GM11168 (cell line): Measurements from ENCODE around the gene PCDHA4.

Experiments
- in situ Hi-C: fragments of 300-500 bp; cut with MboI; formaldehyde crosslinking; loops from one replicate; pipeline ENCODE4 v1.12.0; 2022; ENCODE audit warnings: low sequenced_read_pairs; ENCODE audit not compliant: unreplicated experiment

PCDHA4 gene

DNA sequence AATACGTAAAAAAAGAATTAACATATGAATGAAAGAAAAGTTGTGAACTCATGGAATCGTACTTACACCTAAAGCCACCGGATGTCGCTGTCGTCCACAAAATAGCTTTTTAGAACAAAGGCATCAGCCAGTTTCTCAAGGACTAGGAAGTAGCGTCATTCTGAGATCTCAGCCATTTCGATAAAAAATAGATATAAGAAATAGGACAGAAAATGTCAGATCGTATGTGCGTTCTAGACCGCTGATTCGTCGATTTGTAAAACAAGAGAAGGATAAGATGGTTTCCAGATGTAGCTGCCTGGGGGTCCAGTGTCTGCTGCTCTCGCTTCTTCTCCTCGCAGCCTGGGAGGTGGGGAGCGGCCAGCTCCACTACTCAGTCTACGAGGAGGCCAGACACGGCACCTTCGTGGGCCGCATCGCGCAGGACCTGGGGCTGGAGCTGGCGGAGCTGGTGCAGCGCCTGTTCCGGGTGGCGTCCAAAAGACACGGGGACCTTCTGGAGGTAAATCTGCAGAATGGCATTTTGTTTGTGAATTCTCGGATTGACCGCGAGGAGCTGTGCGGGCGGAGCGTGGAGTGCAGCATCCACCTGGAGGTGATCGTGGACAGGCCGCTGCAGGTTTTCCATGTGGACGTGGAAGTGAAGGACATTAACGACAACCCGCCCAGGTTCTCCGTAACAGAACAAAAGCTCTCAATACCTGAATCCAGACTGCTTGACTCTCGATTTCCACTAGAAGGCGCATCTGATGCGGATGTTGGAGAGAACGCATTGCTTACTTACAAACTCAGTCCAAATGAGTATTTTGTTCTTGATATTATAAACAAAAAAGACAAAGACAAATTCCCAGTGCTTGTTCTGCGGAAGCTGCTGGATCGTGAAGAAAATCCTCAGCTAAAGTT lies 49.2 kb downstream of the PCDHA4 start, which contains the start of gene PCDHA10:
PCDHA10 (plus strand) TSS at position 126 of the 903 bp plus-strand sequence; CDS start at position 278, 152 bp downstream.
- in situ Hi-C loops, result no loop called here

DNA sequence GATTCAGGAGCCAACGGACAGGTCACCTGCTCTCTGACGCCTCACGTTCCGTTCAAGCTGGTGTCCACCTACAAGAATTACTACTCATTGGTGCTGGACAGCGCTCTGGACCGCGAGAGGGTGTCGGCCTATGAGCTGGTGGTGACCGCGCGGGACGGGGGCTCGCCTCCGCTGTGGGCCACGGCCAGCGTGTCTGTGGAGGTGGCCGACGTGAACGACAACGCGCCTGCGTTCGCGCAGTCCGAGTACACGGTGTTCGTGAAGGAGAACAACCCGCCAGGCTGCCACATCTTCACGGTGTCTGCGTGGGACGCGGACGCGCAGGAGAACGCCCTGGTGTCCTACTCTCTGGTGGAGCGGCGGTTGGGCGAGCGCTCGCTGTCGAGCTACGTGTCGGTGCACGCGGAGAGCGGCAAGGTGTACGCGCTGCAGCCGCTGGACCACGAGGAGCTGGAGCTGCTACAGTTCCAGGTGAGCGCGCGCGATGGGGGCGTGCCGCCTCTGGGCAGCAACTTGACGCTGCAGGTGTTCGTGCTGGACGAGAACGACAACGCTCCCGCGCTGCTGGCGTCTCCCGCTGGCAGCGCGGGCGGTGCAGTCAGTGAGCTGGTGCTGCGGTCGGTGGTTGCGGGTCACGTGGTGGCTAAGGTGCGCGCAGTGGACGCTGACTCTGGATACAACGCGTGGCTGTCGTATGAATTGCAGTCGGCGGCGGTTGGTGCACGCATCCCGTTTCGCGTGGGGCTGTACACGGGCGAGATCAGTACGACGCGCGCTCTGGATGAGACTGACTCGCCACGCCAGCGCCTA lies 50.5 kb downstream of the PCDHA4 start:
- in situ Hi-C loops, result no loop called here

DNA sequence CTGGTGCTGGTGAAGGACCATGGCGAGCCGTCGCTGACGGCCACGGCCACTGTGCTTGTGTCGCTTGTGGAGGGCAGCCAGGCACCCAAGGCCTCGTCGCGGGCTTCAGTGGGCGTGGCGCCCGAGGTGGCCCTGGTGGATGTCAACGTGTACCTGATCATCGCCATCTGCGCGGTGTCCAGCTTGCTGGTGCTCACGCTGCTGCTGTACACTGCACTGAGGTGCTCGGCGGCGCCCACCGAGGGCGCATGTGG lies 51.0 kb downstream of the PCDHA4 start:
- in situ Hi-C loops, result no loop called here

DNA sequence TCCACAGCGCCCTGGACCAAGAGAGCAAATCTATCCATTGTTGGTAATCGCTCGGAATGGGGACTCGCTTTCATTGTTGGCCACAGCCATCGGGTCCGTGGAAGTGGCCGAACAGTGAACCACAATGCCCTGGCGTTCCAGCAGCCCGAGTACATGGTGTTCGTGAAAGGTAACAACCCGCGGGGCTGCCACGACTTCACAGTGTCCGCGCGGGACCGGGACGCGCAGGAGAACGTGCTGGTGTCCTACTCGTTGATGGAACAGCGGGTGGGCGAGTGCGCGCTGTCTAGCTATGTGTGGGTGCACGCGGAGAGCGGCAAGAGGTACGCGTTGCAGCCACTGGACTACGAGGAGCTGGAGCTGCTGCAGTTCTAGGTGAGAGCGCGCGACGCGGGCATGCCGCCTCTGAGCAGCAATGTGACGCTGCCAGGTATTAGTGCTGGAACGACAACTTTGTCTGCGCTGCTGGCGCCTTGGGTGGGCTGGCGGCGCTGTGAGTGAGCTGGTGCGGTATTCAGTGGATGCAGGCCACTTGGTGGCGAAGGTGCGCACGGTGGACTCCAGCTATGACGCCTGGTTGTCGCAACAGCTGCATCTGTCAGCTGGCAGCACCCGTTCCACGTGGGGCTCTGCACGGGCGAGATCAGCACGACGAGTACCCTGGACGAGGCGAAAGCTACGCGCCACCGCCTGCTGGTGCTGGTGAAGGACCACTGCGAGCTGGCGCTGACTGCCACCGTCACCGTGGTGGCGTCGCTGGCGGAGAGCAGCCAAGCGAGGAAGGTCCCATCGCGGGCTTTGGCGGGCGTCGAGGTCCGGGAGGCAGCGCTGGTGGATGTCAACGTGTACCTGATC lies 55.8 kb downstream of the PCDHA4 start:
- in situ Hi-C loops, result no loop called here
